Astrocyte of the cerebellum (primary cell): ENCODE data around the gene NHP2.

Source experiments
- DNase-seq: peaks from one replicate; pipeline ENCODE4 v3.0.0-alpha.2; 2011; ENCODE audit warnings: low read depth
- H3K4me3 ChIP-seq: 2 replicates; pipeline ENCODE4 v1.5.1; 2011; ENCODE audit warnings: mild to moderate bottlenecking, low read depth, low read length, moderate library complexity
- CTCF ChIP-seq: IDR thresholded peaks from 2 replicates; pipeline ENCODE4 v1.5.1; 2012; ENCODE audit warnings: low read length, low read depth, moderate library complexity, mild to moderate bottlenecking; ENCODE audit errors: missing control alignments
- in situ Hi-C: cut with HindIII; loops from 2 replicates; pipeline ENCODE4 v1.10.0; 2017; ENCODE audit warnings: low sequenced_read_pairs

Gene NHP2

GRCh38 chr5:178177569-178177968, 23.9 kb upstream of the NHP2 start:
- TF ChIP-seq CTCF = no peak
- in situ Hi-C loops = no loop called here
- no peak overlapping the region for H3K4me3 ChIP-seq
- no peak for DNase-seq

GRCh38 chr5:178176791-178177190, 23.1 kb upstream of the NHP2 start:
- no peak for DNase-seq
- H3K4me3 ChIP-seq = no peak overlapping the region
- no peak for TF ChIP-seq CTCF
- in situ Hi-C loops = no loop called here

- in situ Hi-C loops = no loop called here
- H3K4me3 ChIP-seq = no peak overlapping the region
- TF ChIP-seq CTCF = no peak
- DNase-seq = no peak
These were observed 20.8 kb upstream of the NHP2 start for GRCh38 chr5:178174456-178174855.

GRCh38 chr5:178170455-178170854, 16.8 kb upstream of the NHP2 start:
- no peak overlapping the region for H3K4me3 ChIP-seq
- no peak for DNase-seq
- no peak for TF ChIP-seq CTCF
- in situ Hi-C loops = no loop called here

GRCh38 chr5:178165581-178165980, 11.9 kb upstream of the NHP2 start:
- DNase-seq = no peak
- in situ Hi-C loops = no loop called here
- no peak for TF ChIP-seq CTCF
- H3K4me3 ChIP-seq = no peak overlapping the region

- no peak for DNase-seq
- in situ Hi-C loops = no loop called here
- TF ChIP-seq CTCF = peak; percentile 99
- peak overlapping the region; percentile 15 for H3K4me3 ChIP-seq
These were observed 10.4 kb upstream of the NHP2 start for GRCh38 chr5:178163772-178164735.
